ENCODE results near the gene FAM222A.

The FAM222A gene

GRCh38 chr12:109792992-109793391 is 79.4 kb downstream of the FAM222A start:
- no peaks in the 10 kb centered on the region for H3K36me3 ChIP-seq (ENCODE audit: insufficient read depth, low read length)
- H3K4me3 ChIP-seq (ENCODE audit: low read length): no peak overlapping the region
- H3K9ac ChIP-seq (ENCODE audit: low read depth, low read length): no peak overlapping the region
- H3K27me3 ChIP-seq (ENCODE audit: insufficient read depth, low read length): no peaks in the 10 kb centered on the region
- H3K9me3 ChIP-seq (ENCODE audit: insufficient read depth, low read depth, low read length): no peaks in the 10 kb centered on the region
- H3K4me1 ChIP-seq (ENCODE audit: insufficient read depth, low read length): no peaks in the 10 kb centered on the region
- H3K27ac ChIP-seq (ENCODE audit: low read depth, low read length): no peak overlapping the region

DNA sequence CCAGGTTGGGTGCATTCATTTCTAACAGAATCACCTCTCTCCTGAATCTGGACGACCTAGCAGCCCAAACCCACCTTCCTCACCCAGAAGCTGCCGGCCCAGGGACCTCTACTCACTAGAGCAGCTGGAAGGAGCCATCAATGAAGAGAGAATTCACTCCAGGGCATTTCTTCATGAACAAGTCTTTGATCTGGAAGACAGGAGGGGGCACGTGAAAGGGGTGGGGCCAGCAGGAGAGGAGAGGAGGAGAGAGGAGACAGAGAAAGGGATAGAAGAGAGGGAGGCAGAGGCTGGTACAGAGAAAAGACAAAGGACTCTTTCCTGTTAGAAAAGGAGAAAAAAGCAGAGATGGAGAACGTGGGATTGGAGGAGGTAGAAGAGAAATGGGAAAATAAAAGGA is 79.8 kb downstream of the FAM222A start:
- no peaks in the 10 kb centered on the region for H3K27me3 ChIP-seq (ENCODE audit: insufficient read depth, low read length)
- no peak overlapping the region for H3K4me3 ChIP-seq (ENCODE audit: low read length)
- no peaks in the 10 kb centered on the region for H3K4me1 ChIP-seq (ENCODE audit: insufficient read depth, low read length)
- no peak overlapping the region for H3K27ac ChIP-seq (ENCODE audit: low read depth, low read length)
- 48% methylated on average over 4 of the region's 4 CpGs for WGBS
- no peaks in the 10 kb centered on the region for H3K36me3 ChIP-seq (ENCODE audit: insufficient read depth, low read length)
- H3K9me3 ChIP-seq (ENCODE audit: insufficient read depth, low read depth, low read length): no peaks in the 10 kb centered on the region
- no peak overlapping the region for H3K9ac ChIP-seq (ENCODE audit: low read depth, low read length)

DNA sequence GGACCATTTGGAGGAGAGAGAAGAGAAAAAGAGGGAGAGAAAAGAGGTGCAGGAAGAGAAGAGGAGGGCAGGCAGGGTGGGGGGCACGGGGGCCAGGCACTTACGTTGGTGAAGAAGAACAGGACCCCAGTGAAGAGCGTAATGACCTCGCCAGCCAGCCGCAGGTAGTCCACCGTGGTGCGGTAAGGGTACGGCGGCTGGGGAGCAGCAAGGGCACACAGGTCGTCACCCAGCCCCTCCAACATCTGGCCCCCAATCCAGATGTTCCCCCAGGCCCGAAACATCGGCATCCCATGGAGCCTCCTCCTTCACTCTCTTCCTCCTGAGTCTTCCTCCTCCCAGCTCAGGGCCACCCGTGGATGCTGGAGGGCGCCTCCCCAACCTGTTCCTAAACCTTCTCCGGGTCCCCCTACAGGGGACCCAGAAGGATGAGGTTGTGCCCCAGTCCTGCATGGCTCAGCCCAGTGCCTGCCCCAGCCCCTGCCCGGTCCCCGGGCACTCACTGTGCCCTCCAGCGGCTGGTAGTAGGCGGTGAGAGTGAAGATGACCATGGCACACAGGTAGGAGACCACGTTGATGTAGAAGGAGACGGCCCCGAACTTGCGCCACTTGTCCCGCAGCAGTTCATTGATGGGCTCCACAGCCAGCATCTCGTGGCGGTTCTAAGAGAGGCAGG is 80.3 kb downstream of the FAM222A start:
- Histone ChIP-seq H3K36me3 (ENCODE audit: insufficient read depth, low read length) (no peaks in the 10 kb centered on the region), H3K27ac (ENCODE audit: low read depth, low read length) (no peak overlapping the region), H3K27me3 (ENCODE audit: insufficient read depth, low read length) (no peaks in the 10 kb centered on the region), H3K9me3 (ENCODE audit: insufficient read depth, low read depth, low read length) (no peaks in the 10 kb centered on the region), H3K4me3 (ENCODE audit: low read length) (no peak overlapping the region), H3K4me1 (ENCODE audit: insufficient read depth, low read length) (no peaks in the 10 kb centered on the region), H3K9ac (ENCODE audit: low read depth, low read length) (no peak overlapping the region)
- WGBS: 93% methylated on average over 26 of the region's 26 CpGs

- no peaks in the 10 kb centered on the region for H3K4me1 ChIP-seq (ENCODE audit: insufficient read depth, low read length)
- H3K9me3 ChIP-seq (ENCODE audit: insufficient read depth, low read depth, low read length): no peaks in the 10 kb centered on the region
- no peaks in the 10 kb centered on the region for H3K36me3 ChIP-seq (ENCODE audit: insufficient read depth, low read length)
- 87% methylated on average over 2 of the region's 2 CpGs for WGBS
- no peak overlapping the region for H3K4me3 ChIP-seq (ENCODE audit: low read length)
- H3K27ac ChIP-seq (ENCODE audit: low read depth, low read length): no peak overlapping the region
- H3K9ac ChIP-seq (ENCODE audit: low read depth, low read length): no peak overlapping the region
- H3K27me3 ChIP-seq (ENCODE audit: insufficient read depth, low read length): no peaks in the 10 kb centered on the region
These were observed 81.4 kb downstream of the FAM222A start for GRCh38 chr12:109795023-109795422.

DNA sequence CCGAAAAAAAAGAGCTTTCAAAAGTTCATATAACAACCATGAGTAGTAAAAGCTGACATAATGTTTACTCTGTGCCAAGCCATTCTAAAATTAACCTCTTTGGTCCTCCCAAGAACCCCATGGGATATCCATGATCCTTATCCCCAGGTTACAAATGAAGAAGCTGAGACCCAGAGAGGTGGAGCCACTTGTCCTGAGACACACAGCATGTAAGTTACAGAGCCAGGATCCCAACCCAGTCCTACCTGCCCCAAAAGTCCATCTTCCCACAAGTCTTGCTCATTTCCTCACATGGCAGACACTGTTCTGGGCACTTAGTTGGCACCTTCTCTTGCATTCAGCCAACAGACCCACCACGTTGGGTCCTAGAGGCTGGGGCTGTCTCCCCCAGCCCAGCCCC is 82.4 kb downstream of the FAM222A start:
- H3K27ac ChIP-seq (ENCODE audit: low read depth, low read length): no peak overlapping the region
- no peaks in the 10 kb centered on the region for H3K36me3 ChIP-seq (ENCODE audit: insufficient read depth, low read length)
- 91% methylated on average over 2 of the region's 2 CpGs for WGBS

GRCh38 chr12:109797905-109798669 is 84.5 kb downstream of the FAM222A start:
- Histone ChIP-seq H3K9ac (ENCODE audit: low read depth, low read length) (no peak overlapping the region), H3K4me3 (ENCODE audit: low read length) (no peak overlapping the region), H3K27me3 (ENCODE audit: insufficient read depth, low read length) (no peaks in the 10 kb centered on the region), H3K9me3 (ENCODE audit: insufficient read depth, low read depth, low read length) (no peaks in the 10 kb centered on the region), H3K4me1 (ENCODE audit: insufficient read depth, low read length) (no peaks in the 10 kb centered on the region), H3K27ac (ENCODE audit: low read depth, low read length) (no peak overlapping the region), H3K36me3 (ENCODE audit: insufficient read depth, low read length) (no peaks in the 10 kb centered on the region)
- WGBS: 93% methylated on average over 19 of the region's 19 CpGs

More for the DNA sequence above, 82.4 kb downstream of the FAM222A start:
- Histone ChIP-seq H3K27me3 (ENCODE audit: insufficient read depth, low read length) (no peaks in the 10 kb centered on the region), H3K9ac (ENCODE audit: low read depth, low read length) (no peak overlapping the region), H3K9me3 (ENCODE audit: insufficient read depth, low read depth, low read length) (no peaks in the 10 kb centered on the region), H3K4me3 (ENCODE audit: low read length) (no peak overlapping the region), H3K4me1 (ENCODE audit: insufficient read depth, low read length) (no peaks in the 10 kb centered on the region)

- H3K9me3 ChIP-seq (ENCODE audit: insufficient read depth, low read depth, low read length): no peaks in the 10 kb centered on the region
- H3K36me3 ChIP-seq (ENCODE audit: insufficient read depth, low read length): no peaks in the 10 kb centered on the region
- no peaks in the 10 kb centered on the region for H3K27me3 ChIP-seq (ENCODE audit: insufficient read depth, low read length)
- H3K9ac ChIP-seq (ENCODE audit: low read depth, low read length): no peak overlapping the region
- WGBS: 93% methylated on average over 20 of the region's 20 CpGs
- H3K27ac ChIP-seq (ENCODE audit: low read depth, low read length): no peak overlapping the region
- no peak overlapping the region for H3K4me3 ChIP-seq (ENCODE audit: low read length)
- no peaks in the 10 kb centered on the region for H3K4me1 ChIP-seq (ENCODE audit: insufficient read depth, low read length)
These were observed 85.1 kb downstream of the FAM222A start for GRCh38 chr12:109798691-109799090.

GRCh38 chr12:109800536-109800935 is 86.9 kb downstream of the FAM222A start:
- H3K27me3 ChIP-seq (ENCODE audit: insufficient read depth, low read length): no peaks in the 10 kb centered on the region

DNA sequence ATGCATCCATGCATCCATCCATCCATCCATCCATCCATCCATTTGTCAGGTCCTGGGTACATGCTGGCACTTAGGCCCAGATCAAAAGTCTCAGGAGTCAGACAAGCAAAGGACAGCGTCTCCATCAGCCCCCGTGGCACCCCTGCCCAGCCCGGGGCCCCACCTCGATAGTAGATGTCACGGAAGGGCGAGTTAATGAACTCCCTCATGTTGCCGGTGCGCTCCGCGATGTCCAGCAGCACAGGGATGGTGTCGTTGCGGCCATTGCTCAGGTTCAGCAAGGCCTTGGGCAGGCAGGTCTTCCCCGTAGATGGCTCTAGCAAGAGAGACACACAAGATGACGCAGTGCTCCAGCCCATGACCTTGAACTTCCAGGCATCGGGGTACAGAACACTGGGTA is 89.2 kb downstream of the FAM222A start:
- WGBS: 96% methylated on average over 15 of the region's 15 CpGs

More at GRCh38 chr12:109800536-109800935, 86.9 kb downstream of the FAM222A start:
- no peak overlapping the region for H3K4me3 ChIP-seq (ENCODE audit: low read length)
- H3K4me1 ChIP-seq (ENCODE audit: insufficient read depth, low read length): no peaks in the 10 kb centered on the region
- H3K27ac ChIP-seq (ENCODE audit: low read depth, low read length): no peak overlapping the region
- no peaks in the 10 kb centered on the region for H3K36me3 ChIP-seq (ENCODE audit: insufficient read depth, low read length)
- H3K9ac ChIP-seq (ENCODE audit: low read depth, low read length): no peak overlapping the region
- H3K9me3 ChIP-seq (ENCODE audit: insufficient read depth, low read depth, low read length): no peaks in the 10 kb centered on the region
- 94% methylated on average over 13 of the region's 13 CpGs for WGBS

DNA sequence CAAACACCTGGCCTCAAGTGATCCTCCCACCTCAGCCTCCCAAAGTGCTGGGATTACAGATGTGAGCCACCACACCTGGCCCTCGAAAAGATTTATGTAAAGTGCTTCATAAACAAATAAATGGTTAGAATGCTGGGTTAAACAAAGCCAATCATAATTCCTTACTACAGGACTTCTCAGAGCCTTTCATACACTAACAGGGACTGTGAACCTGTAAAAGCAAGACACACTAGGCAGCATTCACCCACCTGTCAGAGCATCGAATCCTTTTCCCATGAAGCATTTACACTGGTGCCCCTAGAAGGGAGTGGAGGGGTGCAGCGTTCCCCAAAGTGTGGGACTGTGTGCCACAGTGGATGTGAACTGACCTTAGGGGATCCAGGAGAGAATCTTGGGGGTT is 90.1 kb downstream of the FAM222A start:
- Histone ChIP-seq H3K9ac (ENCODE audit: low read depth, low read length) (no peak overlapping the region), H3K36me3 (ENCODE audit: insufficient read depth, low read length) (no peaks in the 10 kb centered on the region), H3K27ac (ENCODE audit: low read depth, low read length) (no peak overlapping the region), H3K27me3 (ENCODE audit: insufficient read depth, low read length) (no peaks in the 10 kb centered on the region), H3K9me3 (ENCODE audit: insufficient read depth, low read depth, low read length) (no peaks in the 10 kb centered on the region), H3K4me1 (ENCODE audit: insufficient read depth, low read length) (no peaks in the 10 kb centered on the region), H3K4me3 (ENCODE audit: low read length) (no peak overlapping the region)
- 96% methylated on average over 3 of the region's 3 CpGs for WGBS

More for the DNA sequence above, 89.2 kb downstream of the FAM222A start:
- H3K36me3 ChIP-seq (ENCODE audit: insufficient read depth, low read length): no peaks in the 10 kb centered on the region
- H3K4me1 ChIP-seq (ENCODE audit: insufficient read depth, low read length): no peaks in the 10 kb centered on the region
- H3K27ac ChIP-seq (ENCODE audit: low read depth, low read length): no peak overlapping the region
- no peaks in the 10 kb centered on the region for H3K9me3 ChIP-seq (ENCODE audit: insufficient read depth, low read depth, low read length)
- no peak overlapping the region for H3K4me3 ChIP-seq (ENCODE audit: low read length)
- no peaks in the 10 kb centered on the region for H3K27me3 ChIP-seq (ENCODE audit: insufficient read depth, low read length)
- no peak overlapping the region for H3K9ac ChIP-seq (ENCODE audit: low read depth, low read length)

GRCh38 chr12:109804820-109805761 is 91.5 kb downstream of the FAM222A start:
- no peak overlapping the region for H3K4me3 ChIP-seq (ENCODE audit: low read length)
- 53% methylated on average over 12 of the region's 12 CpGs for WGBS
- no peaks in the 10 kb centered on the region for H3K4me1 ChIP-seq (ENCODE audit: insufficient read depth, low read length)
- H3K36me3 ChIP-seq (ENCODE audit: insufficient read depth, low read length): no peaks in the 10 kb centered on the region
- H3K27ac ChIP-seq (ENCODE audit: low read depth, low read length): no peak overlapping the region
- no peaks in the 10 kb centered on the region for H3K27me3 ChIP-seq (ENCODE audit: insufficient read depth, low read length)
- H3K9ac ChIP-seq (ENCODE audit: low read depth, low read length): no peak overlapping the region
- H3K9me3 ChIP-seq (ENCODE audit: insufficient read depth, low read depth, low read length): no peaks in the 10 kb centered on the region

All from HUES64 (cell line).